Measurements from ENCODE around the gene CBL. TPM values are rescaled to one million over a fixed set of nuclear protein-coding genes. Genes with fewer than 3 reads are reported as not detected.

CBL gene
- total and polyA plus RNA-seq, 3 donors from 2014 or later, result 58.5 to 65.7 (median 59.3) TPM

DNA sequence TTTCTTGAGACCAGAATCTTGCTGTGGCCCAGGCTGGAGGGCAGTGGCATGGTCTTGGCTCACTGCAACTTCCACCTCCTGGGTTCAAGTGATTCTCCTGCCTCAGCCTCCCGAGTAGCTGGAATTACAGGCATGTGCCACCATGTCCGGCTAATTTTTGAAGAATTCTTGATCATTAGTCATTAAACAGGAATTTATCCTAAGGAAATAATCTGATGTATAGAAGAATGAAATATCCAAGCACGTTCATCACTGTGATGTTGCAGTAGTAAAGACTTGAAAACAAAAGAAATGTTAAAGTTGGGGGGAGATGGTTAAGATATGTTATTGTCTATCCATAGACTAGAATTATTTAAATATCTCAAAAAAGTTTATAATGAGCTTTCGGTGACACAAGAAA is 23.6 kb downstream of the CBL start:
- no peak for TF ChIP-seq POLR2A (IDR thresholded peaks at IDR 0.05)
- TF ChIP-seq, protein P1, sequence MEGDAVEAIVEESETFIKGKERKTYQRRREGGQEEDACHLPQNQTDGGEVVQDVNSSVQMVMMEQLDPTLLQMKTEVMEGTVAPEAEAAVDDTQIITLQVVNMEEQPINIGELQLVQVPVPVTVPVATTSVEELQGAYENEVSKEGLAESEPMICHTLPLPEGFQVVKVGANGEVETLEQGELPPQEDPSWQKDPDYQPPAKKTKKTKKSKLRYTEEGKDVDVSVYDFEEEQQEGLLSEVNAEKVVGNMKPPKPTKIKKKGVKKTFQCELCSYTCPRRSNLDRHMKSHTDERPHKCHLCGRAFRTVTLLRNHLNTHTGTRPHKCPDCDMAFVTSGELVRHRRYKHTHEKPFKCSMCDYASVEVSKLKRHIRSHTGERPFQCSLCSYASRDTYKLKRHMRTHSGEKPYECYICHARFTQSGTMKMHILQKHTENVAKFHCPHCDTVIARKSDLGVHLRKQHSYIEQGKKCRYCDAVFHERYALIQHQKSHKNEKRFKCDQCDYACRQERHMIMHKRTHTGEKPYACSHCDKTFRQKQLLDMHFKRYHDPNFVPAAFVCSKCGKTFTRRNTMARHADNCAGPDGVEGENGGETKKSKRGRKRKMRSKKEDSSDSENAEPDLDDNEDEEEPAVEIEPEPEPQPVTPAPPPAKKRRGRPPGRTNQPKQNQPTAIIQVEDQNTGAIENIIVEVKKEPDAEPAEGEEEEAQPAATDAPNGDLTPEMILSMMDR (IDR thresholded peaks at IDR 0.05), result no peak
- H3K9me3 ChIP-seq, result no peaks in the 10 kb centered on the region
- H3K4me1 ChIP-seq, result no peaks in the 10 kb centered on the region
- intact Hi-C loops (cut with DNase I; ENCODE audit: low total_unique reads), result no loop called here
- no peak for DNase-seq
- no peak overlapping the region for H3K4me3 ChIP-seq
- H3K36me3 ChIP-seq (ENCODE audit: low read depth, missing control alignments), result no peaks in the 10 kb centered on the region
- 92 to 97% methylated on average over 4 of the region's 4 CpGs for WGBS, 2 donors
- no peaks in the 10 kb centered on the region for H3K27me3 ChIP-seq
- H3K27ac ChIP-seq, result no peak overlapping the region

DNA sequence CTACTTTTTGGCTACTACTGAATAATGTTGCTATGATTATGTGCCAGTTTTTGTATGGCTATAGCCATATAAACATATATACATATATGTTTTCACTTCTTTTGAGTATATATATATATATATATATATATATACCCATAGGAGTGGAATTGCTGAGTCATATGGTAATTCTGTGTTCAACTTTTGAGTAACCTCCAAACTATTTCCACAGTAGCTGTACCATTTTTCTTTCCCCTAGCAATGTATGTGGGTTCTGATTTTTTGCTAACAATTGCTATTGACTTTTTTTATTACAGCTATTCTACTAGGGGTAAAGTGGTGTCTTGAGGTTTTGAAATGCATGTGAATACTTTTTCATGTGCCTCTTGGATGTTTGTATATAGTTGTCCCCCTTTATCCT is 30.4 kb downstream of the CBL start:
- intact Hi-C loops (cut with DNase I; ENCODE audit: low total_unique reads), result no loop called here
- TF ChIP-seq POLR2A (IDR thresholded peaks at IDR 0.05), result no peak
- TF ChIP-seq, protein P1 (IDR thresholded peaks at IDR 0.05), result no peak
- H3K9me3 ChIP-seq, result no peaks in the 10 kb centered on the region
- no peaks in the 10 kb centered on the region for H3K4me1 ChIP-seq
- DNase-seq, result no peak
- no peak overlapping the region for H3K27ac ChIP-seq
- H3K4me3 ChIP-seq, result no peak overlapping the region
- no peaks in the 10 kb centered on the region for H3K36me3 ChIP-seq (ENCODE audit: low read depth, missing control alignments)
- H3K27me3 ChIP-seq, result no peaks in the 10 kb centered on the region

DNA sequence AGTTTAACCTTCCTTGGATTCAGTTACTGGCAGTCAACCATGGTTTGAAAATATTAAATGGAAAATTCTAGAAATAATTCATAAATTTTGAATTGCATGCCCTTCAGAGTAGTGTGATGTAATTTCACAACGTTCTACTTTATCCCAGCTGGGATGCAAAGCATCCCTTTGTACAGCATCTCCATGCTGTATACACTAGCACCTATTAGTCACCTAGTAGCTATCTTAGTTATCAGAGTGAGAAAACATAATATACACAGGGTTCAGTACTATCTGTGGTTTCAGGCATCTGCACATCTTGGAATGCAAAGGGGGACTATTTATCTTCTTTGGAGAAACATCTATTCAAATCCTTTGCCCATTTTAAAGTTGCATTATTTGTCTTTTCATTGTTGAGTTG is 30.8 kb downstream of the CBL start:
- Histone ChIP-seq H3K27me3 (no peaks in the 10 kb centered on the region), H3K27ac (no peak overlapping the region), H3K4me1 (no peaks in the 10 kb centered on the region), H3K36me3 (ENCODE audit: low read depth, missing control alignments) (no peaks in the 10 kb centered on the region), H3K4me3 (no peak overlapping the region), H3K9me3 (no peaks in the 10 kb centered on the region)
- WGBS, 2 donors, result 76 to 81% methylated on average over 1 of the region's 1 CpG
- DNase-seq, result no peak
- intact Hi-C loops (cut with DNase I; ENCODE audit: low total_unique reads), result no loop called here
- TF ChIP-seq, protein P1 (IDR thresholded peaks at IDR 0.05), result no peak
- no peak for TF ChIP-seq POLR2A (IDR thresholded peaks at IDR 0.05)

DNA sequence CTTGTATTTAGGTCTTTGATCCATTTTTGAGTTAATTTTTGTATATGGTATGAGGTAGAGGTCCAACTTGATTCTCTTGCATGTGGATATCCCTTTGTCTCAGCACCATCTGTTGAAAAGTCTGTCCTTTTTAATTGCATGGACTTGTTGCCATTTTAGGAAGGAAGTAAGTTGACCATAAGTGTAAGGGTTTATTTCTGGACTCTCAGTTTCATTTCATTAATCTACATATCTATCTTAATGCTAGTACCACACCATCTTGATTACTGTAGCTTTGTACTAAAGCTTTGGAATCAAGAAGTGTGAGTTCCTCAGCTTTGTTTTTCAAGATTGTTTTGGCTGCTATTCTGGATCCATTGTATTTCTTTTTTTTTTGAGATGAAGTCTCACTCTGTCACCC is 31.4 kb downstream of the CBL start:
- H3K27ac ChIP-seq, result no peak overlapping the region
- H3K4me3 ChIP-seq, result no peak overlapping the region
- H3K36me3 ChIP-seq (ENCODE audit: low read depth, missing control alignments), result no peaks in the 10 kb centered on the region
- intact Hi-C loops (cut with DNase I; ENCODE audit: low total_unique reads), result no loop called here
- no peaks in the 10 kb centered on the region for H3K4me1 ChIP-seq
- no peak for DNase-seq
- H3K27me3 ChIP-seq, result no peaks in the 10 kb centered on the region
- no peak for TF ChIP-seq POLR2A (IDR thresholded peaks at IDR 0.05)
- H3K9me3 ChIP-seq, result no peaks in the 10 kb centered on the region

DNA sequence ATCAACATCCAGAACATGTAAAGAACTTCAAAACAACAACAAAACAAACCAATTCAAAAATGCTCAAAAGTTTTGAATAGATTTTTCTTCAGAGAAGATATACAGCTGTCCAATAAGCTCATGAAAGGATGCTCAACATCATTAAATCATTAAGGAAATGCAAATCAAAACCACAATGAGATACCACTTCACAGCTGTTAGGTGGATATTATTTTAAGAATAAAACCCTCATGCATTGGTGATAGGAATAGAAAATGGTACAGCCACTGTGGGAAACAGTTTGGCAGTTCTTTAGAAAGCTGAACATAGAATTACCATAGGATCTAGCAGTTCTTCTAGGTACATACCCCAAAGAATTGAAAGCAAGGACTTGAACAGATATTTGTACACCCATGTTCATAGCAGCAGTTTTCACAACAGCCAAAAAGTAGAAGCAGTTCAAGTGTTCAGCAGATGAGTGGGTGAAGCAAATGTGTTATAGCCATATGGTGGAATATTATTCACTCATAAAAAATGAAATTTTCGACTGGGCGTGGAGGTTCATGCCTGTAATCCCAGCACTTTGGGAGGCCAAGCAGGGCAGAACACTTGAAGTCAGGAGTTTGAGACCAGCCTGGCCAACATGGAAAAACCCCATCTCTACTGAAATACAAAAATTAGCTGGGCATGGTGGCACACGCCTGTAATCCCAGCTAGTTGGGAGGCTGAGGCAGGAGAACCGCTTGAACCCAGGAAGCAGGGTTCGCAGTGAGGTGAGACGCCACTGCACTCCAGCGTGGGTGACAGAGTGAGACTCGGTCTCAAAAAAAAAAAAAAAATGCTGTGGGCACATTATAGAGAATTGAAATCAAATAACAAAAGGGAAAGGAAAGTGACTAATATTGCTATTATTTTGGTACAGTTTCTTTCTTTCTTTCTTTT is 42.9 kb downstream of the CBL start:
- Histone ChIP-seq H3K36me3 (ENCODE audit: low read depth, missing control alignments) (no peaks in the 10 kb centered on the region), H3K27ac (no peak overlapping the region), H3K9me3 (no peaks in the 10 kb centered on the region), H3K4me1 (no peaks in the 10 kb centered on the region), H3K4me3 (no peak overlapping the region), H3K27me3 (no peaks in the 10 kb centered on the region)
- intact Hi-C loops (cut with DNase I; ENCODE audit: low total_unique reads), result no loop called here
- DNase-seq, result no peak
- TF ChIP-seq, protein P1 (IDR thresholded peaks at IDR 0.05), result no peak
- no peak for TF ChIP-seq POLR2A (IDR thresholded peaks at IDR 0.05)
- 94% methylated on average over 8 of the region's 8 CpGs for WGBS, 2 donors
